HepG2 (cell line): Measurements from ENCODE around the gene TMX3. TPM values are rescaled to one million over a fixed set of nuclear protein-coding genes. Genes with fewer than 3 reads are reported as not detected.

ENCODE experiments used
- AHR ChIP-seq: IDR thresholded peaks from 2 replicates; pipeline ENCODE4 v1.6.1; 2018; ENCODE audit warnings: missing genetic modification reagents, missing compliant biosample characterization
- ARNT2 ChIP-seq: sonication (generic); formaldehyde crosslinking; IDR thresholded peaks from 2 replicates; pipeline ENCODE4 v1.8.0; 2022; ENCODE audit warnings: mild to moderate bottlenecking, low read depth, missing genetic modification reagents, moderate library complexity
- ATF7 ChIP-seq, 2 experiments: fragments of 450-650 bp in 1 of 2; sonication (generic) in 1 of 2; formaldehyde crosslinking in 1 of 2; IDR thresholded peaks; 2 replicates each; pipeline versions ENCODE4 v1.4.0 to v1.6.1; 2016 to 2020; ENCODE audit warnings: antibody characterized with exemption in 1 of 2, mild to moderate bottlenecking in 1 of 2, missing genetic modification reagents in 1 of 2
- FOXJ3 ChIP-seq: sonication (generic); formaldehyde crosslinking; IDR thresholded peaks from 2 replicates; pipeline ENCODE4 v1.4.0; 2020; ENCODE audit warnings: missing genetic modification reagents, mild to moderate bottlenecking, borderline replicate concordance
- ISL2 ChIP-seq: sonication (generic); formaldehyde crosslinking; IDR thresholded peaks from 2 replicates; pipeline ENCODE4 v1.5.0; 2020; ENCODE audit warnings: missing genetic modification reagents
- KDM1A ChIP-seq: IDR thresholded peaks from 2 replicates; pipeline ENCODE4 v1.6.1; 2016; ENCODE audit warnings: missing compliant biosample characterization
- KLF16 ChIP-seq, 2 experiments: sonication (generic) in 1 of 2; formaldehyde crosslinking in 1 of 2; IDR thresholded peaks; 2 replicates each; pipeline versions ENCODE4 v1.6.1 to v1.8.0; 2016 to 2023; ENCODE audit warnings: missing genetic modification reagents in 2 of 2, missing compliant biosample characterization in 1 of 2
- MATR3 ChIP-seq: sonication (generic); formaldehyde crosslinking; IDR thresholded peaks from 2 replicates; pipeline ENCODE4 v1.4.0; 2020; ENCODE audit warnings: missing genetic modification reagents
- NFRKB ChIP-seq: fragments of 450-650 bp; IDR thresholded peaks from 2 replicates; pipeline ENCODE4 v1.6.1; 2017
- SMAD9 ChIP-seq: sonication (generic); formaldehyde crosslinking; IDR thresholded peaks from 2 replicates; pipeline ENCODE4 v1.5.1; 2020; ENCODE audit warnings: mild to moderate bottlenecking, missing genetic modification reagents
- TBX3 ChIP-seq: fragments of 450-650 bp; IDR thresholded peaks from 2 replicates; pipeline ENCODE4 v1.6.1; 2017; ENCODE audit warnings: antibody characterized with exemption, mild to moderate bottlenecking, inconsistent platforms, borderline replicate concordance
- ZBTB21 ChIP-seq: sonication (generic); formaldehyde crosslinking; IDR thresholded peaks from 2 replicates; pipeline ENCODE4 v1.4.0; 2020; ENCODE audit warnings: missing genetic modification reagents
- ZNF224 ChIP-seq: sonication (generic); formaldehyde crosslinking; IDR thresholded peaks from 2 replicates; pipeline ENCODE4 v1.5.0; 2020; ENCODE audit warnings: mild to moderate bottlenecking, missing genetic modification reagents
- ZNF382 ChIP-seq: sonication (generic); formaldehyde crosslinking; IDR thresholded peaks from 2 replicates; pipeline ENCODE4 v1.5.0; 2020; ENCODE audit warnings: missing genetic modification reagents, mild to moderate bottlenecking, borderline replicate concordance
- ZNF652 ChIP-seq: IDR thresholded peaks from 2 replicates; pipeline ENCODE4 v1.6.1; 2016; ENCODE audit warnings: low read depth, borderline replicate concordance
- ZNF777 ChIP-seq: sonication (generic); formaldehyde crosslinking; IDR thresholded peaks from 2 replicates; pipeline ENCODE4 v1.4.0; 2020; ENCODE audit warnings: missing genetic modification reagents
- ZSCAN31 ChIP-seq: sonication (generic); formaldehyde crosslinking; IDR thresholded peaks from 2 replicates; pipeline ENCODE4 v1.5.0; 2020; ENCODE audit warnings: low read depth, mild to moderate bottlenecking, missing genetic modification reagents
- polyA plus RNA-seq, 8 experiments: library from polyadenylated mRNA; depleted of rRNA in 3 of 8; stranded (reverse) in 7 of 8; unstranded in 1 of 8; fragments of >200 nt; fragmentation: Illumina TruSeq in 4 of 8; extraction: Trizol in 4 of 8; gene quantifications; 2 replicates each; pipeline versions ENCODE4 v1.2.1 to v1.2.3, GENCODE V29; 2011 to 2016; ENCODE audit warnings: low read depth in 4 of 8, missing spikeins in 1 of 8, mixed read lengths in 1 of 8; ENCODE audit not compliant: insufficient read depth in 1 of 8
- total RNA-seq, 5 experiments: library from RNA; depleted of rRNA; stranded (reverse); fragments of >200 nt; fragmentation: Illumina TruSeq; extraction: Trizol; gene quantifications; 2 replicates each; pipeline ENCODE4 v1.2.3, GENCODE V29; 2016; ENCODE audit warnings: low read depth in 1 of 5
- TF ChIP-seq, protein P1 (sequence below): sonication (generic); formaldehyde crosslinking; IDR thresholded peaks from 2 replicates; pipeline ENCODE4 v1.5.0; 2020; ENCODE audit warnings: missing genetic modification reagents
- TF ChIP-seq, protein P2 (sequence below): sonication (generic); formaldehyde crosslinking; IDR thresholded peaks from 2 replicates; pipeline ENCODE4 v1.4.0; 2020; ENCODE audit warnings: missing genetic modification reagents, borderline replicate concordance
- TF ChIP-seq, protein P3 (sequence below): sonication (generic); formaldehyde crosslinking; IDR thresholded peaks from 2 replicates; pipeline ENCODE4 v1.9.0; 2022; ENCODE audit warnings: missing genetic modification reagents, mild to moderate bottlenecking, borderline replicate concordance
- TF ChIP-seq, protein P4 (sequence below): sonication (generic); formaldehyde crosslinking; IDR thresholded peaks from 2 replicates; pipeline ENCODE4 v1.4.0; 2020; ENCODE audit warnings: missing genetic modification reagents
- TF ChIP-seq, protein P5 (sequence below): fragments of 450-650 bp; IDR thresholded peaks from 2 replicates; pipeline ENCODE4 v1.6.1; 2017; ENCODE audit warnings: mild to moderate bottlenecking

The TMX3 gene
- total and polyA plus RNA-seq, 2 of the 13 experiments (the other 11 are each of a cell fraction or from before 2014, with no cell fraction given) = 12.9 to 25.0 TPM

DNA sequence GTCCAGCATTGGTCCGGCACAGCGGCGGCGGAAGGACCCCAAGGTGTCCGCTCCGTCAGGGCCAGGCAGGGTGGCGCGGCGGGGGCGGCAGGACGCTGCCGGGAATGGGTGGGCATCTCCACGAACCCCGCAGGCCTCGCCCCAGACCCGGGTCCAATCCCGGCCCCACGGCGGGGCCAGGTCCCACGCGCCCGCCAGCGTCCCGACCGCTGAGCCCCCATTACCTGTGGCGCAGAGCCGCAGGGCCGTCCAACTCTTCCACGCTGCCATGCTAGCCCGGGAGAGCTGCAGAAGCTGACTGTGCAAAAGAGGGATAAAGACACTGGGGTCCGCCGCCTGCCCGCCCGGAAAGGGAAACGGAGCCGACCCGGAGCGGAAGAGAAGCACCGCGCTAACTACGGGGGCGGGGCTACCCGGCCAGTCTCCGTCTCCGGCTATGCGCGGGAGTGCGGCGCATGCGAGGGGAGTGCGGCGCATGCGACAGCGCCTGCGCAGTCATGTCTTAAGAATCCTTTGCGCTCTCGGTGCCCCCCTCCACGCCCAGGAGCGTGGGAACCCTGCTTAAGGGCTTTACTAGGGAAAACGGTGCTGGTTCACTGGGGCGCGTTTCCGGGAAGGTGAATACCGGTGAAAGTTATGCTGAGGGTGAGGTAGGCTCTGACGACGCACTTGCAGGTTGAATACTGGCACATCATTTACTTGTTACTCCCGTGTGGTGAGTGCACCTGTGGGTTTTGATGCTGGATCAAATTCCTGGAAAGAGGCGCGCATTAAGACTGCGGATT lies at the start of gene TMX3 (continued):
- TF ChIP-seq ARNT2 (CRISPR knock-in tag) (no peak; the same call in 1 of the 2 replicates), ZNF652 (CRISPR knock-in tag) (no peak), ZNF382 (no peak), ZNF224 (CRISPR knock-in tag) (peak; percentile 96; the same call in 1 of the 2 replicates), AHR (CRISPR knock-in tag) (no peak), ZSCAN31 (peak; percentile 89; the same call in 1 of the 2 replicates), NFRKB (no peak), ZNF777 (CRISPR knock-in tag) (peak; percentile 91), KDM1A (no peak), TBX3 (no peak), ISL2 (CRISPR knock-in tag) (peak; percentile 72), ATF7 (IDR thresholded peaks at IDR 0.05) (no peak), ATF7 (CRISPR knock-in tag; IDR thresholded peaks at IDR 0.05) (no peak), MATR3 (CRISPR knock-in tag) (no peak), ZBTB21 (CRISPR knock-in tag) (0 out of 2 replicates have a peak, but pooled peaks have one; percentile 50), SMAD9 (CRISPR knock-in tag) (peak; percentile 88; the same call in 1 of the 2 replicates), FOXJ3 (CRISPR knock-in tag) (no peak), KLF16 (CRISPR knock-in tag; IDR thresholded peaks at IDR 0.05) (peak in 1 of 2 experiments; percentile 80; a peak in 3 of 4 replicates)
- TF ChIP-seq, protein P1, sequence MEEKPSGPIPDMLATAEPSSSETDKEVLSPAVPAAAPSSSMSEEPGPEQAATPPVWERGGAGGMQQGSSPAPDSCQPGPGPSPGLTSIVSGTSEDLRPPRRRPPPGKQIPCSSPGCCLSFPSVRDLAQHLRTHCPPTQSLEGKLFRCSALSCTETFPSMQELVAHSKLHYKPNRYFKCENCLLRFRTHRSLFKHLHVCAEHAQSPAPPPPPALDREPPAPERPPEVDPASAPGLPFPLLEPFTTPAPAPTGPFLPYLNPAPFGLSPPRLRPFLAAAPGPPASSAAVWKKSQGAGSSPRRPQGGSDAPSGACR (CRISPR knock-in tag) = no peak
- TF ChIP-seq, protein P2, sequence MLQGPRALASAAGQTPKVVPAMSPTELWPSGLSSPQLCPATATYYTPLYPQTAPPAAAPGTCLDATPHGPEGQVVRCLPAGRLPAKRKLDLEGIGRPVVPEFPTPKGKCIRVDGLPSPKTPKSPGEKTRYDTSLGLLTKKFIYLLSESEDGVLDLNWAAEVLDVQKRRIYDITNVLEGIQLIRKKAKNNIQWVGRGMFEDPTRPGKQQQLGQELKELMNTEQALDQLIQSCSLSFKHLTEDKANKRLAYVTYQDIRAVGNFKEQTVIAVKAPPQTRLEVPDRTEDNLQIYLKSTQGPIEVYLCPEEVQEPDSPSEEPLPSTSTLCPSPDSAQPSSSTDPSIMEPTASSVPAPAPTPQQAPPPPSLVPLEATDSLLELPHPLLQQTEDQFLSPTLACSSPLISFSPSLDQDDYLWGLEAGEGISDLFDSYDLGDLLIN = peak; percentile 37; the same call in 1 of the 2 replicates
- TF ChIP-seq, protein P3, sequence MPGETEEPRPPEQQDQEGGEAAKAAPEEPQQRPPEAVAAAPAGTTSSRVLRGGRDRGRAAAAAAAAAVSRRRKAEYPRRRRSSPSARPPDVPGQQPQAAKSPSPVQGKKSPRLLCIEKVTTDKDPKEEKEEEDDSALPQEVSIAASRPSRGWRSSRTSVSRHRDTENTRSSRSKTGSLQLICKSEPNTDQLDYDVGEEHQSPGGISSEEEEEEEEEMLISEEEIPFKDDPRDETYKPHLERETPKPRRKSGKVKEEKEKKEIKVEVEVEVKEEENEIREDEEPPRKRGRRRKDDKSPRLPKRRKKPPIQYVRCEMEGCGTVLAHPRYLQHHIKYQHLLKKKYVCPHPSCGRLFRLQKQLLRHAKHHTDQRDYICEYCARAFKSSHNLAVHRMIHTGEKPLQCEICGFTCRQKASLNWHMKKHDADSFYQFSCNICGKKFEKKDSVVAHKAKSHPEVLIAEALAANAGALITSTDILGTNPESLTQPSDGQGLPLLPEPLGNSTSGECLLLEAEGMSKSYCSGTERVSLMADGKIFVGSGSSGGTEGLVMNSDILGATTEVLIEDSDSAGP (CRISPR knock-in tag) = peak; percentile 88; the same call in 1 of the 2 replicates
- TF ChIP-seq, protein P4, sequence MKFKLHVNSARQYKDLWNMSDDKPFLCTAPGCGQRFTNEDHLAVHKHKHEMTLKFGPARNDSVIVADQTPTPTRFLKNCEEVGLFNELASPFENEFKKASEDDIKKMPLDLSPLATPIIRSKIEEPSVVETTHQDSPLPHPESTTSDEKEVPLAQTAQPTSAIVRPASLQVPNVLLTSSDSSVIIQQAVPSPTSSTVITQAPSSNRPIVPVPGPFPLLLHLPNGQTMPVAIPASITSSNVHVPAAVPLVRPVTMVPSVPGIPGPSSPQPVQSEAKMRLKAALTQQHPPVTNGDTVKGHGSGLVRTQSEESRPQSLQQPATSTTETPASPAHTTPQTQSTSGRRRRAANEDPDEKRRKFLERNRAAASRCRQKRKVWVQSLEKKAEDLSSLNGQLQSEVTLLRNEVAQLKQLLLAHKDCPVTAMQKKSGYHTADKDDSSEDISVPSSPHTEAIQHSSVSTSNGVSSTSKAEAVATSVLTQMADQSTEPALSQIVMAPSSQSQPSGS = peak; percentile 73
- TF ChIP-seq, protein P5, sequence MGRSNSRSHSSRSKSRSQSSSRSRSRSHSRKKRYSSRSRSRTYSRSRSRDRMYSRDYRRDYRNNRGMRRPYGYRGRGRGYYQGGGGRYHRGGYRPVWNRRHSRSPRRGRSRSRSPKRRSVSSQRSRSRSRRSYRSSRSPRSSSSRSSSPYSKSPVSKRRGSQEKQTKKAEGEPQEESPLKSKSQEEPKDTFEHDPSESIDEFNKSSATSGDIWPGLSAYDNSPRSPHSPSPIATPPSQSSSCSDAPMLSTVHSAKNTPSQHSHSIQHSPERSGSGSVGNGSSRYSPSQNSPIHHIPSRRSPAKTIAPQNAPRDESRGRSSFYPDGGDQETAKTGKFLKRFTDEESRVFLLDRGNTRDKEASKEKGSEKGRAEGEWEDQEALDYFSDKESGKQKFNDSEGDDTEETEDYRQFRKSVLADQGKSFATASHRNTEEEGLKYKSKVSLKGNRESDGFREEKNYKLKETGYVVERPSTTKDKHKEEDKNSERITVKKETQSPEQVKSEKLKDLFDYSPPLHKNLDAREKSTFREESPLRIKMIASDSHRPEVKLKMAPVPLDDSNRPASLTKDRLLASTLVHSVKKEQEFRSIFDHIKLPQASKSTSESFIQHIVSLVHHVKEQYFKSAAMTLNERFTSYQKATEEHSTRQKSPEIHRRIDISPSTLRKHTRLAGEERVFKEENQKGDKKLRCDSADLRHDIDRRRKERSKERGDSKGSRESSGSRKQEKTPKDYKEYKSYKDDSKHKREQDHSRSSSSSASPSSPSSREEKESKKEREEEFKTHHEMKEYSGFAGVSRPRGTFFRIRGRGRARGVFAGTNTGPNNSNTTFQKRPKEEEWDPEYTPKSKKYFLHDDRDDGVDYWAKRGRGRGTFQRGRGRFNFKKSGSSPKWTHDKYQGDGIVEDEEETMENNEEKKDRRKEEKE = no peak
